ENCODE measurements around the gene RAB4B. TPM values are rescaled to one million over a fixed set of nuclear protein-coding genes. Genes with fewer than 3 reads are reported as not detected.

RAB4B gene
- total RNA-seq, 1 experiment from 2014 or later = 10.1 TPM

GRCh38 chr19:40801426-40802299, 23.6 kb downstream of the RAB4B start:
- no peak for DNase-seq (ENCODE audit: unreplicated experiment)
- TSS peak; percentile 51 for BruUV-seq (replicated peaks)
- POLR2A ChIA-PET = interaction anchor here (0.5 to 0.7 kb wide), 3 partner anchors 24 to 506 kb away, joined by 3 to 4 read pairs (median 3); partner anchors contain the start of gene RAB4B
- Mint-ChIP-seq H3K36me3 (ENCODE audit: insufficient read depth, unreplicated experiment) (peaks cover 25% of the 10 kb centered on the region), H3K9me3 (ENCODE audit: unreplicated experiment) (no peaks in the 10 kb centered on the region), H3K4me3 (ENCODE audit: unreplicated experiment) (peak overlapping the region; percentile 52), H3K27ac (ENCODE audit: low read depth, unreplicated experiment) (peak overlapping the region; percentile 17), H3K4me1 (ENCODE audit: insufficient read depth, unreplicated experiment) (peaks cover 49% of the 10 kb centered on the region), H3K27me3 (ENCODE audit: insufficient read depth, unreplicated experiment) (no peaks in the 10 kb centered on the region)
- CTCF ChIA-PET = interaction anchor here (0.6 to 0.8 kb wide), 3 partner anchors 138 to 656 kb away, joined by 3 to 4 read pairs (median 4); partner anchors contain the start of gene SERTAD1
- no peak for TF ChIP-seq CTCF (IDR thresholded peaks at IDR 0.05; ENCODE audit: unreplicated experiment)
- intact Hi-C loops (cut with micrococcal nuclease) = no loop called here

- Mint-ChIP-seq H3K4me1 (ENCODE audit: insufficient read depth, unreplicated experiment) (peaks cover 54% of the 10 kb centered on the region), H3K9me3 (ENCODE audit: unreplicated experiment) (no peaks in the 10 kb centered on the region), H3K27me3 (ENCODE audit: insufficient read depth, unreplicated experiment) (no peaks in the 10 kb centered on the region), H3K36me3 (ENCODE audit: insufficient read depth, unreplicated experiment) (peaks cover 25% of the 10 kb centered on the region), H3K4me3 (ENCODE audit: unreplicated experiment) (peak overlapping the region; percentile 52), H3K27ac (ENCODE audit: low read depth, unreplicated experiment) (peak overlapping the region; percentile 17)
- DNase-seq (ENCODE audit: unreplicated experiment) = no peak
- intact Hi-C loops (cut with micrococcal nuclease) = no loop called here
- no TSS peak for BruUV-seq (replicated peaks)
- TF ChIP-seq CTCF (IDR thresholded peaks at IDR 0.05; ENCODE audit: unreplicated experiment) = no peak
- ChIA-PET CTCF (interaction anchor here (0.6 kb wide), 1 partner anchor 655 kb away, joined by 3 read pairs; no protein-coding TSS in a partner anchor), POLR2A (interaction anchor here (0.5 to 0.8 kb wide), 5 partner anchors 25 to 506 kb away, joined by 3 to 4 read pairs (median 3); partner anchors contain the start of genes ACTMAP and RAB4B)
These were observed 24.5 kb downstream of the RAB4B start for GRCh38 chr19:40802300-40803169.

GRCh38 chr19:40803170-40803856, 25.3 kb downstream of the RAB4B start:
- CTCF ChIA-PET = no interaction called here
- H3K36me3 Mint-ChIP-seq (ENCODE audit: insufficient read depth, unreplicated experiment) = peaks cover 25% of the 10 kb centered on the region
- H3K4me3 Mint-ChIP-seq (ENCODE audit: unreplicated experiment) = no peak overlapping the region
- no peak for TF ChIP-seq CTCF (IDR thresholded peaks at IDR 0.05; ENCODE audit: unreplicated experiment)
- peak overlapping the region; percentile 39 for H3K27ac Mint-ChIP-seq (ENCODE audit: low read depth, unreplicated experiment)
- no peak for DNase-seq (ENCODE audit: unreplicated experiment)
- no TSS peak for BruUV-seq (replicated peaks)
- no peaks in the 10 kb centered on the region for H3K9me3 Mint-ChIP-seq (ENCODE audit: unreplicated experiment)
- no peaks in the 10 kb centered on the region for H3K27me3 Mint-ChIP-seq (ENCODE audit: insufficient read depth, unreplicated experiment)
- peaks cover 54% of the 10 kb centered on the region for H3K4me1 Mint-ChIP-seq (ENCODE audit: insufficient read depth, unreplicated experiment)
- intact Hi-C loops (cut with micrococcal nuclease) = no loop called here
- POLR2A ChIA-PET = no interaction called here

Data from MCF 10A (cell line).